Testis (tissue), 2 donors: ENCODE data around the gene SYNDIG1.

Source experiments
- CTCF ChIP-seq, 3 experiments: fragments of 450-650 bp in 2 of 3; fragments of 200-600 bp in 1 of 3; sonication (generic) in 1 of 3; IDR thresholded peaks; one replicate each; pipeline ENCODE4 v1.5.1; 2016 to 2019; ENCODE audit warnings: antibody characterized with exemption in 3 of 3, mild to moderate bottlenecking in 2 of 3, moderate library complexity in 1 of 3
- POLR2A ChIP-seq: fragments of 450-650 bp; IDR thresholded peaks from one replicate; pipeline ENCODE4 v1.6.1; 2017; ENCODE audit warnings: antibody characterized with exemption, mild to moderate bottlenecking, moderate library complexity

DNA sequence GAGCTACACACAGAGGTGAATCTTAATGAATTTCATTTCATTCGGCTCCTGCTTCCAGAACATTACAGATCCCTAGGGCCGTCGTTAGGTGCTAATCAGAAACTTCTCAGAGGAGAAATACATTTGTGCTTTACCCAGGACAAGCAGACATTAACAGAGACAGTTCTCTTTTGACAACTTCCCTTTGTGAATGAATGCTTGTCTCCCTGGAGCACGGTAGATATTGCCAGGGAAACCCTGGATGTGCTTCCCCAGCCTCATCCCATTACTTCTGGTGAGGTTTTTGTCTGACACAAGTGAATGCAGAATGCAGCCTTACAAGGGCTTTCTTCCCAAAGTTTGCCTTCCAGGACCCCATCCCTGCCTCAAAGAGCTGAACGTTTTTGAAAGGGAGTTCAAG lies 105.4 kb downstream of the SYNDIG1 start:
- TF ChIP-seq CTCF (IDR thresholded peaks at IDR 0.05): no peak
- TF ChIP-seq POLR2A: no peak
